ENCODE results near the gene WDR49. TPM values are rescaled to one million over a fixed set of nuclear protein-coding genes. Genes with fewer than 3 reads are reported as not detected.

WDR49 gene
- polyA plus RNA-seq, 2 donors = 0.18 to 0.29 TPM

DNA sequence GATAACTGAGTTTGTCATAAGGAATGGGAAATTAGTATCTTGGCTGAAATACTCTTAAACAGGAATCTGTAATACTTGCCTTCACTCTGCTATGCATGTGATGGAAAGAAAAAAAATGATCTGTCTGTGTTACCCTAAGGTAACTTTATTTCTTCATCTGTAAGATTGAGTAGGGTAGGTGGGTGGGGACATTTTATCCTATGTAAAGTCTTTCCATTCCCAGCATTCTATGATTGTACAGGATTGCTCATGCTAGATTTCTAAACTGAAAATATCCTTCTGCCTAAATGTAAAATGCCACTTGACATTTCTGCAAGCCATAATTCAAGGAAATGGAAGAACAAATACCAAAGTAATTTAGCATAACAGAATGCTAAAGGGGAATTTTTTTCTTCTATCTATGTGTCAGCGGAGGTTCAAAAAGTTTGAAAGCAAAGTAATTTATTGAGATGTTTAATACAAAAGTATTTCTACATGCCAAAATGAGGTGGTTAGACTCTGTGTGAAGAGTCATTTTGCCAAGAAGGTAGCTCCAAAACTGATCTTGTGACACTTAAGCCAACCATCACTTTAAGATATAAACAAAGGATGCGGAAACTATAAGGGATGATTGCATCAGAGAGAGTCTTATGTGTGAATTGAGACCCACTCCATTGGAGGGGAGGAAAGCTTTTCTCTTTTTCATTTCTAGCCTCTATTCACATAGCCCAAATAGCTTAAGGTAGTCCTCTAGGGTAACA, 133.3 kb downstream of the WDR49 start:
- 64 to 69% methylated on average over 2 of the region's 2 CpGs for WGBS, 2 donors
- H3K27me3 ChIP-seq (ENCODE audit: control insufficient read depth in 1 of 2, insufficient read depth in 2 of 2, low read length in 2 of 2) = no peaks in the 10 kb centered on the region
- H3K4me3 ChIP-seq (ENCODE audit: low read depth in 1 of 2, low read length in 2 of 2) = no peak overlapping the region
- H3K9me3 ChIP-seq (ENCODE audit: control insufficient read depth in 2 of 2, insufficient read depth in 1 of 2, low read depth in 1 of 2, low read length in 1 of 2) = no peaks in the 10 kb centered on the region
- H3K36me3 ChIP-seq (ENCODE audit: control insufficient read depth in 2 of 2, insufficient read depth in 2 of 2, low read length in 1 of 2) = no peaks in the 10 kb centered on the region
- H3K4me1 ChIP-seq (ENCODE audit: control insufficient read depth in 2 of 2, insufficient read depth in 2 of 2, low read length in 1 of 2) = no peaks in the 10 kb centered on the region
- no peak overlapping the region for H3K27ac ChIP-seq (ENCODE audit: low read depth in 2 of 2, low read length in 1 of 2)

DNA sequence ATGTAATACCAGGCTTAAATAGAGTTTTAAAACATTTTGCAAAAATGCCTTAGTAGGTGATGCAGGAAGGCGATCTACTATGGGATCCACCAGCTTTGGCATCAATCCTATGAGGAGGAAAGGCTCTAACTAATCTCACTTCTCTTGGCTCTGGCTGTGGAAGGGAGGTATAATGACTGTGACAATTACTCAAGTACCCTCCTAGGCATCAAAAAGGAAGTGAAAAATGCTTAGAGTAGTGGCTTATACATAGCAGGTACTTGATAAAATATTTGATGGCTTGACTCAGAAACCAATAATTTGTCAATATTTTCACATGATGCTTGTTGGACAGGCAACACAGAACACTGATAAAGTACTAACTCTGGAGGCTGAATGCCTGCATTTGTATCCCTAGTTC, 145.8 kb downstream of the WDR49 start:
- Histone ChIP-seq H3K27me3 (ENCODE audit: control insufficient read depth in 1 of 2, insufficient read depth in 2 of 2, low read length in 2 of 2) (no peaks in the 10 kb centered on the region), H3K36me3 (ENCODE audit: control insufficient read depth in 2 of 2, insufficient read depth in 2 of 2, low read length in 1 of 2) (no peaks in the 10 kb centered on the region), H3K27ac (ENCODE audit: low read depth in 2 of 2, low read length in 1 of 2) (no peak overlapping the region), H3K9me3 (ENCODE audit: control insufficient read depth in 2 of 2, insufficient read depth in 1 of 2, low read depth in 1 of 2, low read length in 1 of 2) (no peaks in the 10 kb centered on the region), H3K4me3 (ENCODE audit: low read depth in 1 of 2, low read length in 2 of 2) (no peak overlapping the region), H3K4me1 (ENCODE audit: control insufficient read depth in 2 of 2, insufficient read depth in 2 of 2, low read length in 1 of 2) (no peaks in the 10 kb centered on the region)
- 97 to 100% methylated on average over 1 of the region's 1 CpG for WGBS, 2 donors

- 79 to 83% methylated on average over 2 of the region's 2 CpGs for WGBS, 2 donors
These were observed 151.3 kb downstream of the WDR49 start for GRCh38 chr3:167502401-167502800.

GRCh38 chr3:167501941-167502340, 151.8 kb downstream of the WDR49 start:
- Histone ChIP-seq H3K27me3 (ENCODE audit: control insufficient read depth in 1 of 2, insufficient read depth in 2 of 2, low read length in 2 of 2) (no peaks in the 10 kb centered on the region), H3K36me3 (ENCODE audit: control insufficient read depth in 2 of 2, insufficient read depth in 2 of 2, low read length in 1 of 2) (no peaks in the 10 kb centered on the region), H3K9me3 (ENCODE audit: control insufficient read depth in 2 of 2, insufficient read depth in 1 of 2, low read depth in 1 of 2, low read length in 1 of 2) (no peaks in the 10 kb centered on the region), H3K27ac (ENCODE audit: low read depth in 2 of 2, low read length in 1 of 2) (no peak overlapping the region), H3K4me1 (ENCODE audit: control insufficient read depth in 2 of 2, insufficient read depth in 2 of 2, low read length in 1 of 2) (no peaks in the 10 kb centered on the region), H3K4me3 (ENCODE audit: low read depth in 1 of 2, low read length in 2 of 2) (no peak overlapping the region)
- 84 to 87% methylated on average over 3 of the region's 3 CpGs for WGBS, 2 donors

More at GRCh38 chr3:167502401-167502800, 151.3 kb downstream of the WDR49 start:
- Histone ChIP-seq H3K36me3 (ENCODE audit: control insufficient read depth in 2 of 2, insufficient read depth in 2 of 2, low read length in 1 of 2) (no peaks in the 10 kb centered on the region), H3K27me3 (ENCODE audit: control insufficient read depth in 1 of 2, insufficient read depth in 2 of 2, low read length in 2 of 2) (no peaks in the 10 kb centered on the region), H3K9me3 (ENCODE audit: control insufficient read depth in 2 of 2, insufficient read depth in 1 of 2, low read depth in 1 of 2, low read length in 1 of 2) (no peaks in the 10 kb centered on the region), H3K27ac (ENCODE audit: low read depth in 2 of 2, low read length in 1 of 2) (no peak overlapping the region), H3K4me3 (ENCODE audit: low read depth in 1 of 2, low read length in 2 of 2) (no peak overlapping the region), H3K4me1 (ENCODE audit: control insufficient read depth in 2 of 2, insufficient read depth in 2 of 2, low read length in 1 of 2) (no peaks in the 10 kb centered on the region)

- no peaks in the 10 kb centered on the region for H3K27me3 ChIP-seq (ENCODE audit: control insufficient read depth in 1 of 2, insufficient read depth in 2 of 2, low read length in 2 of 2)
- no peaks in the 10 kb centered on the region for H3K9me3 ChIP-seq (ENCODE audit: control insufficient read depth in 2 of 2, insufficient read depth in 1 of 2, low read depth in 1 of 2, low read length in 1 of 2)
- H3K27ac ChIP-seq (ENCODE audit: low read depth in 2 of 2, low read length in 1 of 2) = no peak overlapping the region
- no peak overlapping the region for H3K4me3 ChIP-seq (ENCODE audit: low read depth in 1 of 2, low read length in 2 of 2)
- no peaks in the 10 kb centered on the region for H3K36me3 ChIP-seq (ENCODE audit: control insufficient read depth in 2 of 2, insufficient read depth in 2 of 2, low read length in 1 of 2)
- WGBS, 2 donors = 96 to 97% methylated on average over 7 of the region's 7 CpGs
- no peaks in the 10 kb centered on the region for H3K4me1 ChIP-seq (ENCODE audit: control insufficient read depth in 2 of 2, insufficient read depth in 2 of 2, low read length in 1 of 2)
These were observed 155.8 kb downstream of the WDR49 start for GRCh38 chr3:167497903-167498302.

- H3K27ac ChIP-seq (ENCODE audit: low read depth in 2 of 2, low read length in 1 of 2) = no peak overlapping the region
- no peaks in the 10 kb centered on the region for H3K4me1 ChIP-seq (ENCODE audit: control insufficient read depth in 2 of 2, insufficient read depth in 2 of 2, low read length in 1 of 2)
- WGBS, 2 donors = 71 to 77% methylated on average over 3 of the region's 3 CpGs
- no peaks in the 10 kb centered on the region for H3K9me3 ChIP-seq (ENCODE audit: control insufficient read depth in 2 of 2, insufficient read depth in 1 of 2, low read depth in 1 of 2, low read length in 1 of 2)
- H3K4me3 ChIP-seq (ENCODE audit: low read depth in 1 of 2, low read length in 2 of 2) = no peak overlapping the region
- H3K36me3 ChIP-seq (ENCODE audit: control insufficient read depth in 2 of 2, insufficient read depth in 2 of 2, low read length in 1 of 2) = no peaks in the 10 kb centered on the region
- H3K27me3 ChIP-seq (ENCODE audit: control insufficient read depth in 1 of 2, insufficient read depth in 2 of 2, low read length in 2 of 2) = no peaks in the 10 kb centered on the region
These were observed 160.5 kb downstream of the WDR49 start for GRCh38 chr3:167493244-167493643.

- Histone ChIP-seq H3K27ac (ENCODE audit: low read depth in 2 of 2, low read length in 1 of 2) (no peak overlapping the region), H3K4me1 (ENCODE audit: control insufficient read depth in 2 of 2, insufficient read depth in 2 of 2, low read length in 1 of 2) (no peaks in the 10 kb centered on the region), H3K9me3 (ENCODE audit: control insufficient read depth in 2 of 2, insufficient read depth in 1 of 2, low read depth in 1 of 2, low read length in 1 of 2) (no peaks in the 10 kb centered on the region), H3K36me3 (ENCODE audit: control insufficient read depth in 2 of 2, insufficient read depth in 2 of 2, low read length in 1 of 2) (no peaks in the 10 kb centered on the region), H3K27me3 (ENCODE audit: control insufficient read depth in 1 of 2, insufficient read depth in 2 of 2, low read length in 2 of 2) (no peaks in the 10 kb centered on the region), H3K4me3 (ENCODE audit: low read depth in 1 of 2, low read length in 2 of 2) (no peak overlapping the region)
These were observed 162.1 kb downstream of the WDR49 start for GRCh38 chr3:167491621-167492020.

- H3K27ac ChIP-seq (ENCODE audit: low read depth in 2 of 2, low read length in 1 of 2) = no peak overlapping the region
- H3K36me3 ChIP-seq (ENCODE audit: control insufficient read depth in 2 of 2, insufficient read depth in 2 of 2, low read length in 1 of 2) = no peaks in the 10 kb centered on the region
- WGBS, 2 donors = 40 to 56% methylated on average over 1 of the region's 1 CpG
- H3K4me3 ChIP-seq (ENCODE audit: low read depth in 1 of 2, low read length in 2 of 2) = no peak overlapping the region
- no peaks in the 10 kb centered on the region for H3K9me3 ChIP-seq (ENCODE audit: control insufficient read depth in 2 of 2, insufficient read depth in 1 of 2, low read depth in 1 of 2, low read length in 1 of 2)
- no peaks in the 10 kb centered on the region for H3K4me1 ChIP-seq (ENCODE audit: control insufficient read depth in 2 of 2, insufficient read depth in 2 of 2, low read length in 1 of 2)
- H3K27me3 ChIP-seq (ENCODE audit: control insufficient read depth in 1 of 2, insufficient read depth in 2 of 2, low read length in 2 of 2) = no peaks in the 10 kb centered on the region
These were observed 164.2 kb downstream of the WDR49 start for GRCh38 chr3:167489571-167489970.

GRCh38 chr3:167487556-167487955, 166.2 kb downstream of the WDR49 start:
- Histone ChIP-seq H3K27me3 (ENCODE audit: control insufficient read depth in 1 of 2, insufficient read depth in 2 of 2, low read length in 2 of 2) (no peaks in the 10 kb centered on the region), H3K9me3 (ENCODE audit: control insufficient read depth in 2 of 2, insufficient read depth in 1 of 2, low read depth in 1 of 2, low read length in 1 of 2) (no peaks in the 10 kb centered on the region), H3K4me3 (ENCODE audit: low read depth in 1 of 2, low read length in 2 of 2) (no peak overlapping the region), H3K4me1 (ENCODE audit: control insufficient read depth in 2 of 2, insufficient read depth in 2 of 2, low read length in 1 of 2) (no peaks in the 10 kb centered on the region), H3K36me3 (ENCODE audit: control insufficient read depth in 2 of 2, insufficient read depth in 2 of 2, low read length in 1 of 2) (no peaks in the 10 kb centered on the region), H3K27ac (ENCODE audit: low read depth in 2 of 2, low read length in 1 of 2) (no peak overlapping the region)
- 33 to 49% methylated on average over 3 of the region's 3 CpGs for WGBS, 2 donors

- Histone ChIP-seq H3K36me3 (ENCODE audit: control insufficient read depth in 2 of 2, insufficient read depth in 2 of 2, low read length in 1 of 2) (no peaks in the 10 kb centered on the region), H3K4me3 (ENCODE audit: low read depth in 1 of 2, low read length in 2 of 2) (no peak overlapping the region), H3K9me3 (ENCODE audit: control insufficient read depth in 2 of 2, insufficient read depth in 1 of 2, low read depth in 1 of 2, low read length in 1 of 2) (no peaks in the 10 kb centered on the region), H3K27ac (ENCODE audit: low read depth in 2 of 2, low read length in 1 of 2) (no peak overlapping the region), H3K4me1 (ENCODE audit: control insufficient read depth in 2 of 2, insufficient read depth in 2 of 2, low read length in 1 of 2) (no peaks in the 10 kb centered on the region), H3K27me3 (ENCODE audit: control insufficient read depth in 1 of 2, insufficient read depth in 2 of 2, low read length in 2 of 2) (no peaks in the 10 kb centered on the region)
- 54 to 59% methylated on average over 2 of the region's 2 CpGs for WGBS, 2 donors
These were observed 169.2 kb downstream of the WDR49 start for GRCh38 chr3:167484551-167484950.
